GM18526 (cell line): ENCODE results near the gene ARHGAP45.

Source experiments
- POLR2A ChIP-seq: IDR thresholded peaks from 3 replicates; pipeline ENCODE4 v1.6.1; 2011; ENCODE audit not compliant: insufficient read length; ENCODE audit errors: extremely low read depth

ARHGAP45 gene

GRCh38 chr19:1131718-1132551 is 65.0 kb downstream of the ARHGAP45 start:
- TF ChIP-seq POLR2A: peak; percentile 59

DNA sequence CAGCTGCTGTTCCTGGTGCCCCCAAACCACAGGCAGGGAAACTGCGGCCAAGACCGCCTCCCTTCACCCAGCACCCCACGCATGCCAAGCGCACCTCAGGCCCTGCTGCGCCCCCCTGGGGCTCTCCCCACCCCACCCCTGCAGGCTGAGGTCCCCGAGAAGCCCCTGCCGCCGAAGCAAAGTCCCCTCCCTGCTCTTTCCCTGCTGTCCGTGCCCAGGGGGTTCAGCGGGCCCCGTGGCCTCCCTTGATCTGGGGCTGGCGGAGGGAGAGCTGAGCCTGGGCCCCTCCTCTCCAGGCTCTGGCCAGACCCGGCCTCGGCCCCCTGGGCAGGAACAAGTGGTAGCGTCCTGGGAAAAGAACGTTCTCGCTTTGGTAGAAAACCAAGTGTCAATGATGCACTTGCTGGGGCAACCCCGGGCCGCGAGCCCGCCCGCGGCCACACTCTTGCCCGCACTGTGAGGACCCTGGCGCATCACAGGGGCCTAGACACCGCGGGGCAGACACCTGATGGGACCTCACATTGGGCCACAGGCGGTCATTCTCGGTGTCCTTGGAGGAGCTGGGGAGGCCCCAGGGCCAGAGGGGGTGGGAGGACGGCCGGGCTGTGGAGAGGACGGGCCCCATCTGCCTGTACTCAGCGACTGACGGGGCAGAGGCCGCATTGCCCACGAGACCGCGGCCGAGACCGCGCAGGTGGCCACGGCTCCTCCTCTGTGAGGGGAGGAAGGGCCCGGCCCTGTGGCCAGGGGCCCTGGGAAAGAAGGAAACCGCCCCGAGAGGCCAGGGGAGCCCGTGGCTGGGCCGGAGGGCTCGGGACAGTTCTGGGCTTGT is 65.8 kb downstream of the ARHGAP45 start:
- TF ChIP-seq POLR2A: no peak

GRCh38 chr19:1133471-1133929 is 66.5 kb downstream of the ARHGAP45 start:
- TF ChIP-seq POLR2A: peak; percentile 57

DNA sequence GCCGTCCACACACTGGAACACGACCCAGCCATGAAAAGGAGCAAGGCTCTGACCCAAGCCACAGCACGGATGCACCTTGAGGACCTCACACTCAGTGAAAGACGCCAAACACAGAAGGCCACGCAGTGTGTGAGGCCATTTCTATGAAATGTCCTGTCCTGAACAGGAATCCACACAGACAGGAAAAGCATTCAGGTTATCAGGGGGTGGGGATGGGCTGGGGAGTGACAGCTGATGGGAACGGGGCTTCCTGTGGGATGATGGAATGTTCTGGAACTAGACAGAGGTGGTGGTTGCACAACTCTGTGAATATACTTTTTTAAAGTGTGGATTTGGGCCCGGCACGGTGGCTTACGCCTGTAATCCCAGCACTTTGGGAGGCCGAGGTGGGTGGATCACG is 67.5 kb downstream of the ARHGAP45 start:
- TF ChIP-seq POLR2A: no peak

- no peak for TF ChIP-seq POLR2A
Measured at GRCh38 chr19:1135454-1135853, 68.5 kb downstream of the ARHGAP45 start.

DNA sequence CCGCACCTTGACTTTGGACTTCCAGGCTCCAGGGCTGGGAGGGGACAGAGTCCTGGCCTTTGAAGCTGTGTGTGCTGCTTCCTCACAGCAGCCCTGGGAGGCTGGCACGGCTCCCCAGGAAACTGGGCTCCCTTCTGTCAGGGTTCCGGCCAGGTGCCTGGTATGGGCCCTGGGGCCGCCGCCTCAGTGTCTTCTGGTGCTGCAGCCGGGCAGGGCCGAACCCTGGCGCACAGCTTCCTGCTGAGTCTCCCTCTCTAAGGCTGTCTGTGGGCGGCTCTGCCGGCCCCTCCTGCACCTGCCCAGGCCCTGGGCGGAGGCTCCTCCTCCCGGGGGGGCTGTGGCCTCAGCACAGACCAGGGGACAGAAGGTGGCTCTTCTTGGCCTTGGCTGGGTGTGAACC is 69.2 kb downstream of the ARHGAP45 start:
- TF ChIP-seq POLR2A: no peak
